HepG2 (cell line): ENCODE data around the gene OPRL1. TPM values are rescaled to one million over a fixed set of nuclear protein-coding genes. Genes with fewer than 3 reads are reported as not detected.

Source experiments
- ATAC-seq: fragments of 200-7000 bp; cut with Tn5 transposase; 3 replicates; pipeline ENCODE4 v1.9.1; 2020; ENCODE audit warnings: mild to moderate bottlenecking, moderate library complexity
- Bru-seq: library from RNA; stranded (reverse); fragments of 400-500 nt; gene quantifications from one replicate; lab custom pipeline; 2021; lab: Mats Ljungman, UMichigan
- BruChase-seq, 2 experiments: library from RNA; stranded (reverse); fragments of 400-500 nt; gene quantifications; one replicate each; lab custom pipeline; 2021; lab: Mats Ljungman, UMichigan
- BruUV-seq: library from RNA; stranded (reverse); fragments of 400-500 nt; replicated peaks from 2 replicates; lab custom pipeline; 2021; lab: Mats Ljungman, UMichigan
- CTCF ChIA-PET: fragments of 300-600 bp; formaldehyde crosslinking; extraction: SDS; loops from one replicate; lab custom pipeline; 2021; ENCODE audit warnings: low total read pairs, inconsistent platforms, low intra/inter-chr PET ratio; lab: Yijun Ruan, JAX
- POLR2A ChIA-PET: fragments of 350-600 bp; sonication (Branson Sonifier 250); formaldehyde crosslinking; loops from one replicate; lab custom pipeline; 2020; ENCODE audit warnings: antibody characterized with exemption, inconsistent platforms; lab: Yijun Ruan, JAX
- DNase-seq: peaks from one replicate; pipeline ENCODE4 v3.0.0-alpha.2; 2015; ENCODE audit warnings: low spot score
- FAIRE-seq: peaks from 3 replicates; lab custom pipeline; 2011; peaks lifted over from hg19 to GRCh38; lab: Jason Lieb, UNC
- H2AFZ ChIP-seq: one replicate; pipeline ENCODE4 v1.6.1; 2011; ENCODE audit warnings: low read length, inconsistent platforms
- H3K27ac ChIP-seq: fragments of 300-600 bp; 3 replicates; pipeline ENCODE4 v1.8.0; 2011; ENCODE audit warnings: mixed run types, mild to moderate bottlenecking, mixed read lengths, low read length, inconsistent platforms; ENCODE audit not compliant: insufficient read depth; ENCODE audit errors: extremely low read length
- H3K27me3 ChIP-seq, 2 experiments: fragments of 200-600 bp in 1 of 2; 2 replicates in 1 of 2; 3 replicates in 1 of 2; pipeline versions ENCODE4 v1.6.0 to v1.8.0; 2011; ENCODE audit warnings: low read length in 2 of 2, mild to moderate bottlenecking in 2 of 2, moderate library complexity in 2 of 2, inconsistent platforms in 1 of 2; ENCODE audit not compliant: insufficient read depth in 2 of 2, control insufficient read depth in 1 of 2
- H3K36me3 ChIP-seq, 2 experiments: fragments of 200-600 bp in 1 of 2; replicated peaks in 1 of 2; 2 replicates in 1 of 2; 3 replicates in 1 of 2; pipeline versions ENCODE4 v1.5.1 to v1.8.0; 2011; ENCODE audit warnings: low read length in 2 of 2, inconsistent platforms in 1 of 2; ENCODE audit not compliant: insufficient read depth in 2 of 2, control insufficient read depth in 1 of 2
- H3K4me1 ChIP-seq: 2 replicates; pipeline ENCODE4 v1.5.1; 2012; ENCODE audit warnings: low read length, inconsistent platforms; ENCODE audit not compliant: insufficient read depth
- H3K4me2 ChIP-seq: 2 replicates; pipeline ENCODE4 v1.6.0; 2011; ENCODE audit warnings: low read depth, low read length, inconsistent platforms
- H3K4me3 ChIP-seq, 3 experiments: fragments of 200-600 bp in 1 of 3; sonication (generic), shearing (Covaris generic) in 1 of 3; replicated peaks in 1 of 3; 2 replicates each; pipeline ENCODE4 v1.5.1; 2011 to 2016; ENCODE audit warnings: low read length in 3 of 3, inconsistent platforms in 2 of 3, low read depth in 2 of 3, mild to moderate bottlenecking in 2 of 3, control low read depth in 1 of 3, mixed read lengths in 1 of 3; ENCODE audit not compliant: insufficient read depth in 1 of 3
- H3K79me2 ChIP-seq: one replicate; pipeline ENCODE4 v1.6.1; 2011; ENCODE audit warnings: low read length, inconsistent platforms; ENCODE audit not compliant: insufficient read depth
- H3K9ac ChIP-seq: 2 replicates; pipeline ENCODE4 v1.6.0; 2011; ENCODE audit warnings: mild to moderate bottlenecking, low read depth, low read length, inconsistent platforms; ENCODE audit not compliant: insufficient read depth
- H3K9me3 ChIP-seq: 2 replicates; pipeline ENCODE4 v1.5.1; 2012; ENCODE audit warnings: mild to moderate bottlenecking, low read length
- H4K20me1 ChIP-seq: 2 replicates; pipeline ENCODE4 v1.6.0; 2011; ENCODE audit warnings: inconsistent platforms, mild to moderate bottlenecking, low read length, moderate library complexity; ENCODE audit not compliant: insufficient read depth
- GABPB1 ChIP-seq: IDR thresholded peaks from 2 replicates; pipeline ENCODE4 v1.6.1; 2016; ENCODE audit warnings: mild to moderate bottlenecking, missing genetic modification reagents, moderate library complexity, missing compliant biosample characterization
- HBP1 ChIP-seq: IDR thresholded peaks from 2 replicates; pipeline ENCODE4 v1.6.1; 2016; ENCODE audit warnings: low read depth, control low read depth
- HHEX ChIP-seq: IDR thresholded peaks from 2 replicates; pipeline ENCODE4 v1.6.1; 2016; ENCODE audit warnings: control low read depth
- KLF16 ChIP-seq, 2 experiments: sonication (generic) in 1 of 2; formaldehyde crosslinking in 1 of 2; IDR thresholded peaks; 2 replicates each; pipeline versions ENCODE4 v1.6.1 to v1.8.0; 2016 to 2023; ENCODE audit warnings: missing genetic modification reagents in 2 of 2, missing compliant biosample characterization in 1 of 2
- MYPOP ChIP-seq: sonication (generic); formaldehyde crosslinking; IDR thresholded peaks from 2 replicates; pipeline ENCODE4 v1.8.1; 2023; ENCODE audit warnings: mild to moderate bottlenecking, moderate library complexity, missing genetic modification reagents
- RBFOX2 ChIP-seq: fragments of 200-400 bp; formaldehyde crosslinking; IDR thresholded peaks from 2 replicates; pipeline ENCODE4 v1.6.1; 2017; ENCODE audit warnings: low read depth, mild to moderate bottlenecking, low read length
- SRY ChIP-seq: sonication (generic); formaldehyde crosslinking; IDR thresholded peaks from 2 replicates; pipeline ENCODE4 v1.8.0; 2022; ENCODE audit warnings: mild to moderate bottlenecking, missing genetic modification reagents
- TAF1 ChIP-seq: sonication (generic); formaldehyde crosslinking; IDR thresholded peaks from 2 replicates; pipeline ENCODE4 v1.4.0; 2020; ENCODE audit warnings: missing genetic modification reagents
- ZNF160 ChIP-seq: sonication (generic); formaldehyde crosslinking; IDR thresholded peaks from 2 replicates; pipeline ENCODE4 v1.8.0; 2022; ENCODE audit warnings: mild to moderate bottlenecking, inconsistent platforms, missing genetic modification reagents
- ZNF30 ChIP-seq: sonication (generic); formaldehyde crosslinking; IDR thresholded peaks from 2 replicates; pipeline ENCODE4 v1.5.0; 2020; ENCODE audit warnings: mild to moderate bottlenecking, missing genetic modification reagents
- ZNF431 ChIP-seq: sonication (generic); formaldehyde crosslinking; IDR thresholded peaks from 2 replicates; pipeline ENCODE4 v1.9.0; 2022; ENCODE audit warnings: missing genetic modification reagents, low read depth, mild to moderate bottlenecking, borderline replicate concordance
- ZNF543 ChIP-seq: sonication (generic); formaldehyde crosslinking; IDR thresholded peaks from 2 replicates; pipeline ENCODE4 v1.4.0; 2020; ENCODE audit warnings: mild to moderate bottlenecking, missing genetic modification reagents
- ZNF569 ChIP-seq: sonication (generic); formaldehyde crosslinking; IDR thresholded peaks from 2 replicates; pipeline ENCODE4 v1.5.0; 2020; ENCODE audit warnings: mild to moderate bottlenecking, missing genetic modification reagents, moderate library complexity, borderline replicate concordance
- ZNF605 ChIP-seq: sonication (generic); formaldehyde crosslinking; IDR thresholded peaks from 2 replicates; pipeline ENCODE4 v1.8.0; 2022; ENCODE audit warnings: mild to moderate bottlenecking, missing genetic modification reagents
- ZNF776 ChIP-seq: sonication (generic); formaldehyde crosslinking; IDR thresholded peaks from 2 replicates; pipeline ENCODE4 v1.4.0; 2020; ENCODE audit warnings: mild to moderate bottlenecking, missing genetic modification reagents
- ZZZ3 ChIP-seq: sonication (generic); formaldehyde crosslinking; IDR thresholded peaks from 2 replicates; pipeline ENCODE4 v1.4.0; 2020; ENCODE audit warnings: missing genetic modification reagents, mild to moderate bottlenecking, borderline replicate concordance
- WGBS: methylation state at CpG from one replicate; pipeline ENCODE4 v1.1.6; 2017; ENCODE audit warnings: low lambda C conversion rate; 5-methylcytosine and 5-hydroxymethylcytosine counted together
- in situ Hi-C: cut with HindIII; loops from 2 replicates; pipeline ENCODE4 v1.10.0; 2017; ENCODE audit warnings: low pct_unique_long_range_greater_than_20kb; ENCODE audit not compliant: extremely low pct_ligation_motif_present
- intact Hi-C: fragments of 100-400 bp; cut with micrococcal nuclease; formaldehyde crosslinking; loops from one replicate; pipeline ENCODE4 v1.10.0; 2022; ENCODE audit not compliant: unreplicated experiment
- long read RNA-seq, 2 experiments: library from RNA in 1 of 2; library from polyadenylated mRNA in 1 of 2; stranded (forward) in 1 of 2; unstranded in 1 of 2; transcript quantifications; one replicate each; pipeline ENCODE4 v2.0.0, GENCODE V29; 2019 to 2022
- polyA minus RNA-seq, 3 experiments: library from RNA; depleted of rRNA, polyadenylated mRNA; stranded (reverse); fragments of >200 nt; gene quantifications; 2 replicates each; pipeline ENCODE4 v1.2.3, GENCODE V29; 2011; ENCODE audit warnings: low replicate concordance in 1 of 3
- polyA plus RNA-seq, 8 experiments: library from polyadenylated mRNA; depleted of rRNA in 3 of 8; stranded (reverse) in 7 of 8; unstranded in 1 of 8; fragments of >200 nt; fragmentation: Illumina TruSeq in 4 of 8; extraction: Trizol in 4 of 8; gene quantifications; 2 replicates each; pipeline versions ENCODE4 v1.2.1 to v1.2.3, GENCODE V29; 2011 to 2016; ENCODE audit warnings: low read depth in 4 of 8, missing spikeins in 1 of 8, mixed read lengths in 1 of 8; ENCODE audit not compliant: insufficient read depth in 1 of 8
- total RNA-seq, 5 experiments: library from RNA; depleted of rRNA; stranded (reverse); fragments of >200 nt; fragmentation: Illumina TruSeq; extraction: Trizol; gene quantifications; 2 replicates each; pipeline ENCODE4 v1.2.3, GENCODE V29; 2016; ENCODE audit warnings: low read depth in 1 of 5

OPRL1 gene
- 0.27 and 0.35 TPM in 2 replicates for total RNA-seq (2016; rRNA removed; fragmentation: Illumina TruSeq; extraction: Trizol)
- not detected in 2 replicates for total RNA-seq (2016; cell fraction: cytosol; rRNA removed; fragmentation: Illumina TruSeq; extraction: Trizol; ENCODE audit: low read depth)
- total RNA-seq (2016; cell fraction: insoluble cytoplasmic fraction; rRNA removed; fragmentation: Illumina TruSeq; extraction: Trizol) = 0.16 and 0.56 TPM in 2 replicates
- 0.12 and 0.14 TPM in 2 replicates for total RNA-seq (2016; cell fraction: membrane; rRNA removed; fragmentation: Illumina TruSeq; extraction: Trizol)
- total RNA-seq (2016; cell fraction: nucleus; rRNA removed; fragmentation: Illumina TruSeq; extraction: Trizol) = 0.25 and 0.28 TPM in 2 replicates
- 0.71 and 0.77 TPM in 2 replicates for polyA plus RNA-seq (2011; rRNA removed)
- polyA plus RNA-seq (2011; cell fraction: cytosol; rRNA removed) = 0.37 and 0.86 TPM in 2 replicates
- 0.99 and 1.1 TPM in 2 replicates for polyA plus RNA-seq (2011; cell fraction: nucleus; rRNA removed)
- polyA plus RNA-seq (2012) = 0.28 and 0.56 TPM in 2 replicates
- not detected in 2 replicates for polyA plus RNA-seq (2016; cell fraction: cytosol; fragmentation: Illumina TruSeq; extraction: Trizol; ENCODE audit: low read depth)
- polyA plus RNA-seq (2016; cell fraction: insoluble cytoplasmic fraction; fragmentation: Illumina TruSeq; extraction: Trizol; ENCODE audit: low read depth) = 0.32 and 0.40 TPM in 2 replicates
- 0.08 TPM in 1 of 2 replicates, not detected in the other for polyA plus RNA-seq (2016; cell fraction: membrane; fragmentation: Illumina TruSeq; extraction: Trizol; ENCODE audit: low read depth)
- 0.33 and 0.61 TPM in 2 replicates for polyA plus RNA-seq (2016; cell fraction: nucleus; fragmentation: Illumina TruSeq; extraction: Trizol; ENCODE audit: insufficient read depth, low read depth)
- 0.14 and 3.0 TPM in 2 replicates for polyA minus RNA-seq (2011; rRNA and poly(A)+ RNA removed; ENCODE audit: low replicate concordance)
- 0.59 and 0.62 TPM in 2 replicates for polyA minus RNA-seq (2011; cell fraction: cytosol; rRNA and poly(A)+ RNA removed)
- 0.13 and 0.25 TPM in 2 replicates for polyA minus RNA-seq (2011; cell fraction: nucleus; rRNA and poly(A)+ RNA removed)
- percentile 19 among the genes with signal in this experiment for Bru-seq, nascent RNA
- percentile 20 among the genes with signal in this experiment for BruChase-seq, experiment 1, labeled RNA remaining after a 6-hour chase
- BruChase-seq, experiment 2, labeled RNA remaining after a 2-hour chase = percentile 15 among the genes with signal in this experiment
- long read RNA-seq, experiment 1 = 0 reads
- long read RNA-seq, experiment 2, partial matches to known transcripts = 0 of 3 reads
- long read RNA-seq, experiment 2, other reads (novel, unspliced or antisense) = 3 of 3 reads

GRCh38 chr20:64080013-64080812 is at the start of gene OPRL1:
TSS of gene OPRL1 (plus strand) at chr20:64080082. CDS start at chr20:64092721, 12,639 bp downstream.
- peak within 1 kb of the TSS; percentile 77 to 89 (median 85) for H3K4me3 ChIP-seq
- H3K9ac ChIP-seq = peak within 1 kb of the TSS; percentile 78
- H3K27ac ChIP-seq = peak within 1 kb of the TSS; percentile 35
- WGBS = 3% methylated on average over 14 of the region's 62 CpGs
- peaks cover 63% of the 10 kb centered on the region for H3K4me1 ChIP-seq
- BruUV-seq = no TSS peak
- H3K9me3 ChIP-seq = no peaks in the 10 kb centered on the region
- H3K36me3 ChIP-seq = no peaks in the 10 kb centered on the region
- H3K4me2 ChIP-seq = peak within 1 kb of the TSS; percentile 99
- peaks cover 9% of the 10 kb centered on the region; the same call in 1 of the 2 replicates for H4K20me1 ChIP-seq
- H3K27me3 ChIP-seq = peaks cover 11 to 22% of the 10 kb centered on the region in 2 experiments
- no peak for FAIRE-seq
- POLR2A ChIA-PET = interaction anchor here (0.7 to 4.9 kb wide), 10 partner anchors 10 to 1522 kb away, joined by 3 to 25 read pairs (median 4); partner anchors contain the start of genes C20orf204, PCMTD2, TCEA2 and UCKL1
- peak; percentile 14 for ATAC-seq
- CTCF ChIA-PET = no interaction called here
- no peak for DNase-seq
- H2AFZ ChIP-seq = no peak within 1 kb of the TSS
- intact Hi-C loops (loop anchor here (2.0 kb wide), 1 partner anchor 15 kb away; no protein-coding TSS in a partner anchor), in situ Hi-C loops (loop anchor here (5.0 kb wide), 1 partner anchor 37 kb away; no protein-coding TSS in a partner anchor)
- no peaks in the 10 kb centered on the region for H3K79me2 ChIP-seq
- TF ChIP-seq SRY (0 out of 2 replicates have a peak, but pooled peaks have one; percentile 51), TAF1 (CRISPR knock-in tag) (peak; percentile 25; the same call in 1 of the 2 replicates), GABPB1 (CRISPR knock-in tag) (peak; percentile 18; the same call in 1 of the 2 replicates), KLF16 (CRISPR knock-in tag; IDR thresholded peaks at IDR 0.05) (no peak), MYPOP (CRISPR knock-in tag) (no peak), ZNF543 (CRISPR knock-in tag) (peak; percentile 57; the same call in 1 of the 2 replicates), ZNF605 (CRISPR knock-in tag) (peak; percentile 44; the same call in 1 of the 2 replicates), ZZZ3 (CRISPR knock-in tag) (no peak), ZNF569 (CRISPR knock-in tag) (no peak), HBP1 (CRISPR knock-in tag) (peak; percentile 72; the same call in 1 of the 2 replicates), ZNF431 (CRISPR knock-in tag) (no peak; the same call in 1 of the 2 replicates), ZNF30 (CRISPR knock-in tag) (no peak), RBFOX2 (peak; percentile 36; the same call in 1 of the 2 replicates), ZNF160 (CRISPR knock-in tag) (no peak), ZNF776 (CRISPR knock-in tag) (peak; percentile 67), HHEX (CRISPR knock-in tag) (no peak)
